ENCODE measurements around the gene AP2S1.

DNA sequence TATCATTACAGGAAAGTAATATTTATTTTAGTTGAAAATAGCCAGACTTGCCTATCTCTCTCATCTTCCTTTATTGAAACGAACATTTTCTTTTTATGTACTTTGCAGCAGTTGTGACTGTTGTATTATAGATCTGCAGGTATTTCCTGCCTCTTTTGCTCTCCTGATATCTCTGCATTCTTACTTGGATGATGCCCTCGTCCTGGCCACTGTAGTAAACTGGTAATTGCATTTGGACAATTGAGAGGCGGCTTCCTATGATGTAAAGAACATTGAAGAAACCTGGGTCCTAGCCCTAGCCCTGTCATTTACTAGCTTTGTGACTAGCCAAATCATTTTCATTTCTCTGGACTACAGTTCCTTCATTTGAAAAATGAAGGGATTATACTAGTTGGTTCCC is 16.5 kb upstream of the AP2S1 start:
- TF ChIP-seq, protein P1, sequence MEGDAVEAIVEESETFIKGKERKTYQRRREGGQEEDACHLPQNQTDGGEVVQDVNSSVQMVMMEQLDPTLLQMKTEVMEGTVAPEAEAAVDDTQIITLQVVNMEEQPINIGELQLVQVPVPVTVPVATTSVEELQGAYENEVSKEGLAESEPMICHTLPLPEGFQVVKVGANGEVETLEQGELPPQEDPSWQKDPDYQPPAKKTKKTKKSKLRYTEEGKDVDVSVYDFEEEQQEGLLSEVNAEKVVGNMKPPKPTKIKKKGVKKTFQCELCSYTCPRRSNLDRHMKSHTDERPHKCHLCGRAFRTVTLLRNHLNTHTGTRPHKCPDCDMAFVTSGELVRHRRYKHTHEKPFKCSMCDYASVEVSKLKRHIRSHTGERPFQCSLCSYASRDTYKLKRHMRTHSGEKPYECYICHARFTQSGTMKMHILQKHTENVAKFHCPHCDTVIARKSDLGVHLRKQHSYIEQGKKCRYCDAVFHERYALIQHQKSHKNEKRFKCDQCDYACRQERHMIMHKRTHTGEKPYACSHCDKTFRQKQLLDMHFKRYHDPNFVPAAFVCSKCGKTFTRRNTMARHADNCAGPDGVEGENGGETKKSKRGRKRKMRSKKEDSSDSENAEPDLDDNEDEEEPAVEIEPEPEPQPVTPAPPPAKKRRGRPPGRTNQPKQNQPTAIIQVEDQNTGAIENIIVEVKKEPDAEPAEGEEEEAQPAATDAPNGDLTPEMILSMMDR (conservative IDR thresholded peaks at IDR 0.05; ENCODE audit: low read depth, low read length), result no peak
- no peak for TF ChIP-seq EZH2 (IDR thresholded peaks at IDR 0.05; ENCODE audit: borderline replicate concordance, low read depth, low read length, poor library complexity, severe bottlenecking)
